IMR-90 (cell line): Measurements from ENCODE around the gene CDKAL1. TPM values are rescaled to one million over a fixed set of nuclear protein-coding genes. Genes with fewer than 3 reads are reported as not detected.

Experiments used
- ATAC-seq: fragments of 200-7000 bp; cut with Tn5 transposase; 2 replicates; pipeline ENCODE4 v1.9.1; 2020; ENCODE audit warnings: low read depth, mild to moderate bottlenecking, moderate library complexity
- BruUV-seq: library from RNA; stranded (reverse); fragments of 400-500 nt; replicated peaks from 2 replicates; lab custom pipeline; 2021; lab: Mats Ljungman, UMichigan
- CTCF ChIA-PET: fragments of 300-600 bp; formaldehyde crosslinking; extraction: SDS; loops from one replicate; lab custom pipeline; 2021; ENCODE audit warnings: antibody characterized with exemption; lab: Yijun Ruan, JAX
- POLR2A ChIA-PET: fragments of 300-600 bp; sonication (Branson Sonifier 250); formaldehyde crosslinking; loops from one replicate; lab custom pipeline; 2022; ENCODE audit warnings: antibody characterized with exemption; ENCODE audit not compliant: unreplicated experiment; lab: Charles Lee
- DNase-seq: peaks from one replicate; pipeline ENCODE4 v3.0.0; 2013
- H2AFZ ChIP-seq: replicated peaks from 2 replicates; pipeline ENCODE3; 2013; ENCODE audit warnings: low read length, mild to moderate bottlenecking; ENCODE audit not compliant: poor library complexity
- H2AK5ac ChIP-seq: 2 replicates; pipeline ENCODE4 v1.6.1; 2013; ENCODE audit warnings: low read depth, low read length, inconsistent platforms
- H2AK9ac ChIP-seq: replicated peaks from 2 replicates; pipeline ENCODE3; 2013; ENCODE audit warnings: mild to moderate bottlenecking, low read depth, low read length, moderate library complexity; ENCODE audit not compliant: poor library complexity
- H2BK120ac ChIP-seq: 2 replicates; pipeline ENCODE4 v1.6.1; 2013; ENCODE audit warnings: low read depth, low read length, inconsistent platforms
- H2BK15ac ChIP-seq: 3 replicates; pipeline ENCODE4 v1.6.1; 2013; ENCODE audit warnings: low read depth, low read length, inconsistent platforms
- H2BK20ac ChIP-seq: 2 replicates; pipeline ENCODE4 v1.6.1; 2013; ENCODE audit warnings: low read depth, mild to moderate bottlenecking, inconsistent platforms, low read length, moderate library complexity
- H2BK5ac ChIP-seq: 2 replicates; pipeline ENCODE4 v1.6.1; 2013; ENCODE audit warnings: mild to moderate bottlenecking, low read depth, low read length, inconsistent platforms; ENCODE audit not compliant: poor library complexity, severe bottlenecking
- H3K14ac ChIP-seq: replicated peaks from 2 replicates; pipeline ENCODE4 v1.6.1; 2013; ENCODE audit warnings: low read depth, low read length, inconsistent platforms
- H3K18ac ChIP-seq: 2 replicates; pipeline ENCODE4 v1.6.1; 2013; ENCODE audit warnings: low read depth, low read length, control low read depth
- H3K23ac ChIP-seq: 2 replicates; pipeline ENCODE4 v1.6.1; 2013; ENCODE audit warnings: low read depth, low read length, inconsistent platforms
- H3K27ac ChIP-seq: 2 replicates; pipeline ENCODE4 v1.5.1; 2013; ENCODE audit warnings: mild to moderate bottlenecking, control low read depth, low read length; ENCODE audit not compliant: insufficient read depth
- H3K27me3 ChIP-seq: 2 replicates; pipeline ENCODE4 v1.6.1; 2013; ENCODE audit warnings: low read length; ENCODE audit not compliant: control insufficient read depth, insufficient read depth
- H3K36me3 ChIP-seq: 2 replicates; pipeline ENCODE4 v1.6.1; 2013; ENCODE audit warnings: low read length, mixed read lengths; ENCODE audit not compliant: control insufficient read depth, insufficient read depth
- H3K4ac ChIP-seq: 2 replicates; pipeline ENCODE4 v1.6.1; 2013; ENCODE audit warnings: low read depth, low read length, inconsistent platforms
- H3K4me1 ChIP-seq: 2 replicates; pipeline ENCODE4 v1.6.1; 2013; ENCODE audit warnings: low read length, mixed read lengths; ENCODE audit not compliant: control insufficient read depth, insufficient read depth
- H3K4me2 ChIP-seq: 2 replicates; pipeline ENCODE4 v1.6.1; 2013; ENCODE audit warnings: low read depth, mild to moderate bottlenecking, control low read depth, low read length, moderate library complexity
- H3K4me3 ChIP-seq: 2 replicates; pipeline ENCODE4 v1.5.1; 2013; ENCODE audit warnings: low read depth, mild to moderate bottlenecking, control low read depth, low read length, moderate library complexity; ENCODE audit not compliant: insufficient read depth
- H3K56ac ChIP-seq: 2 replicates; pipeline ENCODE4 v1.6.1; 2013; ENCODE audit warnings: low read length, inconsistent platforms; ENCODE audit not compliant: insufficient read depth; ENCODE audit errors: extremely low read depth
- H3K79me1 ChIP-seq, 2 experiments: 2 replicates each; pipeline ENCODE4 v1.6.1; 2013; ENCODE audit warnings: low read length in 2 of 2, inconsistent platforms in 1 of 2, low read depth in 1 of 2
- H3K9ac ChIP-seq: 2 replicates; pipeline ENCODE4 v1.6.1; 2013; ENCODE audit warnings: low read depth, low read length, control low read depth
- H3K9me1 ChIP-seq: 2 replicates; pipeline ENCODE4 v1.6.1; 2013; ENCODE audit warnings: low read length, inconsistent platforms; ENCODE audit not compliant: insufficient read depth
- H3K9me3 ChIP-seq: 2 replicates; pipeline ENCODE4 v1.6.1; 2013; ENCODE audit warnings: low read length; ENCODE audit not compliant: control insufficient read depth, insufficient read depth
- H4K20me1 ChIP-seq: 2 replicates; pipeline ENCODE4 v1.6.1; 2013; ENCODE audit warnings: low read length, inconsistent platforms; ENCODE audit not compliant: insufficient read depth
- H4K5ac ChIP-seq: 2 replicates; pipeline ENCODE4 v1.6.1; 2013; ENCODE audit warnings: mild to moderate bottlenecking, low read depth, low read length, control low read depth
- H4K8ac ChIP-seq, 2 experiments: 2 replicates each; pipeline ENCODE4 v1.6.1; 2013; ENCODE audit warnings: low read depth in 2 of 2, low read length in 2 of 2, control low read depth in 1 of 2, inconsistent platforms in 1 of 2
- H4K91ac ChIP-seq: 2 replicates; pipeline ENCODE4 v1.6.1; 2013; ENCODE audit warnings: low read depth, low read length, inconsistent platforms; ENCODE audit not compliant: insufficient read depth
- BHLHE40 ChIP-seq: fragments of 150-350 bp; IDR thresholded peaks from 2 replicates; pipeline ENCODE4 v1.6.1; 2016; ENCODE audit warnings: mild to moderate bottlenecking, low read depth, low read length
- CEBPB ChIP-seq: IDR thresholded peaks from 2 replicates; pipeline ENCODE4 v1.6.1; 2012; ENCODE audit warnings: low read depth, low read length, improper control_type of control experiment
- CHD1 ChIP-seq: IDR thresholded peaks from 2 replicates; pipeline ENCODE4 v1.6.1; 2012; ENCODE audit warnings: low read depth, low read length, improper control_type of control experiment
- ELK1 ChIP-seq: fragments of 150-350 bp; IDR thresholded peaks from 2 replicates; pipeline ENCODE4 v1.6.1; 2016; ENCODE audit warnings: low read depth, mild to moderate bottlenecking, low read length, moderate library complexity, borderline replicate concordance
- FOS ChIP-seq: fragments of 150-350 bp; IDR thresholded peaks from 2 replicates; pipeline ENCODE4 v1.6.1; 2016; ENCODE audit warnings: low read depth, low read length
- NFE2L2 ChIP-seq: fragments of 150-350 bp; IDR thresholded peaks from 2 replicates; pipeline ENCODE4 v1.6.1; 2016; ENCODE audit warnings: low read depth, mild to moderate bottlenecking, low read length
- POLR2A ChIP-seq: IDR thresholded peaks from 2 replicates; pipeline ENCODE4 v1.6.1; 2012; ENCODE audit warnings: mild to moderate bottlenecking, low read depth, low read length
- RAD21 ChIP-seq: IDR thresholded peaks from 2 replicates; pipeline ENCODE4 v1.6.1; 2012; ENCODE audit warnings: low read length, improper control_type of control experiment
- RFX5 ChIP-seq: IDR thresholded peaks from 2 replicates; pipeline ENCODE4 v1.8.0; 2012; ENCODE audit warnings: low read depth, mild to moderate bottlenecking, low read length, moderate library complexity
- SMC3 ChIP-seq: fragments of 150-350 bp; IDR thresholded peaks from 2 replicates; pipeline ENCODE4 v1.6.1; 2016; ENCODE audit warnings: low read depth, mild to moderate bottlenecking, antibody characterized with exemption, low read length, moderate library complexity
- USF2 ChIP-seq: fragments of 150-350 bp; IDR thresholded peaks from 2 replicates; pipeline ENCODE4 v1.6.1; 2017; ENCODE audit warnings: mild to moderate bottlenecking, antibody characterized with exemption, low read length, low read depth
- WGBS, 2 experiments: methylation state at CpG; one replicate each; pipeline versions ENCODE4 v1.1.5 to v1.1.7; 2013; ENCODE audit warnings: missing lambda C conversion rate in 2 of 2; ENCODE audit not compliant: insufficient read length in 1 of 2; ENCODE audit errors: extremely low coverage in 2 of 2; 5-methylcytosine and 5-hydroxymethylcytosine counted together
- dilution Hi-C: fragments of 300-500 bp; cut with HindIII; formaldehyde crosslinking; loops from one replicate; pipeline ENCODE4 v1.14.3; 2018; ENCODE audit warnings: low sequenced_read_pairs; ENCODE audit not compliant: unreplicated experiment
- in situ Hi-C: fragments of 300-500 bp; cut with MboI; formaldehyde crosslinking; loops from 3 replicates; pipeline ENCODE4 v1.14.3; 2019; ENCODE audit warnings: low sequenced_read_pairs, inconsistent platforms, mixed read lengths
- intact Hi-C: fragments of 100-400 bp; cut with micrococcal nuclease; formaldehyde crosslinking; loops from 2 replicates; pipeline ENCODE4 v1.10.0; 2022
- polyA plus RNA-seq, 3 experiments: library from polyadenylated mRNA; depleted of rRNA; stranded (reverse); fragments of >200 nt; gene quantifications; 2 replicates each; pipeline ENCODE4 v1.2.3, GENCODE V29; 2012; ENCODE audit warnings: low replicate concordance in 1 of 3
- total RNA-seq: library from RNA; depleted of rRNA; stranded (reverse); fragments of >200 nt; gene quantifications from 2 replicates; pipeline ENCODE4 v1.2.3, GENCODE V29; 2012
- TF ChIP-seq, protein P1 (sequence below): conservative IDR thresholded peaks from 2 replicates; pipeline ENCODE4 v1.5.1; 2012; ENCODE audit warnings: mild to moderate bottlenecking, low read depth, low read length, improper control_type of control experiment

The CDKAL1 gene
- total and polyA plus RNA-seq, 2 of the 4 experiments (the other 2 are of a cell fraction), result 3.7 to 13.1 TPM

DNA sequence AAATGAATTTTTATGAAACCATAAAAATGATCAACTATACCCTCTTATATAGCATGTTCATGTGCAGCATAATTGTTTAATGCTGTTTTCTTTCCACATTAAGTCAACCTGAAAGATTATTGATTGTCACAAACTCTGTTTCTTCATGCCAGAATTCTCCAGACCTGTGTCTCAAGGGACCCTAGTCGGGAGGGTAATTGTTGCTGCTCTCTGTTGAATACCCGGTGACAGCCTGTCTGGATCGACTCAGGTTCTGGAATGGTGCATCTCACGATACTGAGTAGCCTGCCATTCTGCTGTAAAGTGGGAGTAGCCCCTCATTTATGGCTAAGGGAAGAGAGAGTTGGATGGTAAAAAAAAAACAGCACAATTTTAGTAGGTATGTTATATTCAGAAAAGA, 609.4 kb downstream of the CDKAL1 start:
- Histone ChIP-seq H4K5ac (no peak overlapping the region), H3K23ac (no peak overlapping the region), H2AK5ac (no peak overlapping the region), H2BK20ac (no peak overlapping the region), H2AFZ (no peak overlapping the region), H3K18ac (no peak overlapping the region), H3K36me3 (no peaks in the 10 kb centered on the region), H3K9ac (no peak overlapping the region), H3K4ac (no peak overlapping the region), H3K4me3 (no peak overlapping the region), H3K9me3 (no peaks in the 10 kb centered on the region), H2BK15ac (no peak overlapping the region), H2BK5ac (no peak overlapping the region), H3K14ac (no peak overlapping the region), H3K27me3 (no peaks in the 10 kb centered on the region), H3K27ac (no peak overlapping the region), H3K4me1 (peaks cover 2% of the 10 kb centered on the region; the same call in 1 of the 2 replicates), H2BK120ac (no peak overlapping the region), H2AK9ac (no peak overlapping the region), H3K4me2 (no peak overlapping the region), H3K56ac (no peak overlapping the region), H3K9me1 (no peaks in the 10 kb centered on the region; the same call in 1 of the 2 replicates), H4K91ac (no peak overlapping the region), H4K20me1 (no peaks in the 10 kb centered on the region), H3K79me1 (no peaks in the 10 kb centered on the region), H4K8ac (no peak overlapping the region)
- BruUV-seq, result no TSS peak
- in situ Hi-C loops, result no loop called here
- 83% methylated on average over 2 of the region's 4 CpGs; no CpG with 5 or more reads in 1 of the 2 experiments for WGBS, 2 experiments
- dilution Hi-C loops, result no loop called here
- POLR2A ChIA-PET, result interaction anchor here (0.5 kb wide), 1 partner anchor 451 kb away, joined by 3 read pairs; no protein-coding TSS in a partner anchor
- DNase-seq (no peak), ATAC-seq (no peak)
- intact Hi-C loops, result no loop called here
- CTCF ChIA-PET, result interaction anchor here (0.8 kb wide), 1 partner anchor 315 kb away, joined by 3 read pairs; no protein-coding TSS in a partner anchor
- no peak for TF ChIP-seq FOS
- no peak for TF ChIP-seq POLR2A
- TF ChIP-seq NFE2L2, result no peak
- no peak for TF ChIP-seq BHLHE40
- no peak for TF ChIP-seq RFX5
- TF ChIP-seq CHD1, result no peak
- TF ChIP-seq ELK1, result no peak
- TF ChIP-seq, protein P1, sequence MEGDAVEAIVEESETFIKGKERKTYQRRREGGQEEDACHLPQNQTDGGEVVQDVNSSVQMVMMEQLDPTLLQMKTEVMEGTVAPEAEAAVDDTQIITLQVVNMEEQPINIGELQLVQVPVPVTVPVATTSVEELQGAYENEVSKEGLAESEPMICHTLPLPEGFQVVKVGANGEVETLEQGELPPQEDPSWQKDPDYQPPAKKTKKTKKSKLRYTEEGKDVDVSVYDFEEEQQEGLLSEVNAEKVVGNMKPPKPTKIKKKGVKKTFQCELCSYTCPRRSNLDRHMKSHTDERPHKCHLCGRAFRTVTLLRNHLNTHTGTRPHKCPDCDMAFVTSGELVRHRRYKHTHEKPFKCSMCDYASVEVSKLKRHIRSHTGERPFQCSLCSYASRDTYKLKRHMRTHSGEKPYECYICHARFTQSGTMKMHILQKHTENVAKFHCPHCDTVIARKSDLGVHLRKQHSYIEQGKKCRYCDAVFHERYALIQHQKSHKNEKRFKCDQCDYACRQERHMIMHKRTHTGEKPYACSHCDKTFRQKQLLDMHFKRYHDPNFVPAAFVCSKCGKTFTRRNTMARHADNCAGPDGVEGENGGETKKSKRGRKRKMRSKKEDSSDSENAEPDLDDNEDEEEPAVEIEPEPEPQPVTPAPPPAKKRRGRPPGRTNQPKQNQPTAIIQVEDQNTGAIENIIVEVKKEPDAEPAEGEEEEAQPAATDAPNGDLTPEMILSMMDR, result no peak
- TF ChIP-seq RAD21, result no peak
- no peak for TF ChIP-seq CEBPB
- TF ChIP-seq SMC3, result no peak
- TF ChIP-seq USF2, result no peak
